Measurements from ENCODE around the gene CYLD.

The CYLD gene

DNA sequence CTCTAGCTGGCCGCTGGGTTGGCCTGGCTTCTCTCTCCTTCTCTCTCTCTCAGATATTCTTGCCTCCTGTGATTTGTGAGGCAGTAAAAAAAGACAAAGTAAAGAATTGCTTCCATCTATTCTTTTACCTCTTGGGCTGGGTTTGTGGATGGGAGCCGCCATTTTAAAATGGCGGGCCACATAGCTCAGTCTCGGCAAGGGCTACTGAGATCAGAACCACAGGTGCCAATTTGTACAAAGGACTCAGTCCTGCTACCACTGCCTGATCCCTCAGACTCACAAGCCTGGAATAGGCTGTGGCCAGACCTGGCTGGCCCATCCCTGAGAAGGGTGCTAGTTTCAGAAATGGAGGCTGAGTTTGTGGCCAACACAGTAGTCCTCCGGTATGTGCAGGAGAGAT lies 24.4 kb upstream of the CYLD start:
- TF ChIP-seq CTCF (IDR thresholded peaks at IDR 0.05; ENCODE audit: low read depth, low read length), result no peak
- H3K36me3 ChIP-seq, result no peaks in the 10 kb centered on the region

DNA sequence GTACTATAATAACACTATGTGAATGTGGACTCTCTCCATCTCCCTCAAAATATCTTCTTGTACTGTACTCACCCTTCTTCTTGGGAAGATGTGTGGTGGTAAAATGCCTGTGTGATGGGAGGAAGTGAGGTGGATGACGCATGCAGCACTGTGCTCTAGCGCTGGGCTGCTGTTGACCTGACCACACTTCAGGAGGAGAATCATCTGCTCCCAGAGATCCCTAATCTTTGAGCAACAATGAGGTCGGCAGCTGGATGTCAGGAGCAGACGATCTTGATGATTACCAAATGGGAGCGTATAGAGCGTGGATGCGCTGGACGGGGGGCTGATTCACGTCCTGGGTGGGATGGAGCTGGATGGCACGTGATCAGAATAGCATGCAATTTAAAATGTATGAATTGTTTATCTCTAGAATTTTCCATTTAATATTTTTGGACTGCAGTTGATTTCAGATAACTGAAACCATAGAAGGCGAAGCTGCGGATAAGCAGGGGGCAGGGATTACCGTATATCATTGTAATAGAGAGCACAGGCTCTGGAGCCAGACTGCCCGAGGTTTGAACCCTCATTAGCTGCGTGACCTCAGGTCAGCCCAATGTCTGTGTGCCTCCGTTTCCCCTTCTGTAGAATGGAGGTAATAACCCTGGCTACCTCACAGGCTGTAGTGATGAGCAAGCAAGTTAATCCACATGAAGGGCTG lies 23.7 kb upstream of the CYLD start:
- Histone ChIP-seq H3K36me3 (no peaks in the 10 kb centered on the region), H3K4me3 (ENCODE audit: low read depth, low read length) (peak overlapping the region; percentile 3), H3K27me3 (no peaks in the 10 kb centered on the region), H3K4me1 (no peaks in the 10 kb centered on the region), H3K9me3 (no peaks in the 10 kb centered on the region)
- TF ChIP-seq CTCF (IDR thresholded peaks at IDR 0.05; ENCODE audit: low read depth, low read length), result no peak
- no peak for DNase-seq

More for the DNA sequence above, 24.4 kb upstream of the CYLD start:
- Histone ChIP-seq H3K4me3 (ENCODE audit: low read depth, low read length) (no peak overlapping the region), H3K9me3 (no peaks in the 10 kb centered on the region), H3K4me1 (no peaks in the 10 kb centered on the region), H3K27me3 (no peaks in the 10 kb centered on the region)
- DNase-seq, result no peak

GRCh38 chr16:50718761-50719400 lies 23.0 kb upstream of the CYLD start:
- Histone ChIP-seq H3K27me3 (no peaks in the 10 kb centered on the region), H3K9me3 (no peaks in the 10 kb centered on the region), H3K4me3 (ENCODE audit: low read depth, low read length) (no peak overlapping the region), H3K4me1 (no peaks in the 10 kb centered on the region), H3K36me3 (no peaks in the 10 kb centered on the region)
- DNase-seq, result no peak
- TF ChIP-seq CTCF (IDR thresholded peaks at IDR 0.05; ENCODE audit: low read depth, low read length), result no peak

DNA sequence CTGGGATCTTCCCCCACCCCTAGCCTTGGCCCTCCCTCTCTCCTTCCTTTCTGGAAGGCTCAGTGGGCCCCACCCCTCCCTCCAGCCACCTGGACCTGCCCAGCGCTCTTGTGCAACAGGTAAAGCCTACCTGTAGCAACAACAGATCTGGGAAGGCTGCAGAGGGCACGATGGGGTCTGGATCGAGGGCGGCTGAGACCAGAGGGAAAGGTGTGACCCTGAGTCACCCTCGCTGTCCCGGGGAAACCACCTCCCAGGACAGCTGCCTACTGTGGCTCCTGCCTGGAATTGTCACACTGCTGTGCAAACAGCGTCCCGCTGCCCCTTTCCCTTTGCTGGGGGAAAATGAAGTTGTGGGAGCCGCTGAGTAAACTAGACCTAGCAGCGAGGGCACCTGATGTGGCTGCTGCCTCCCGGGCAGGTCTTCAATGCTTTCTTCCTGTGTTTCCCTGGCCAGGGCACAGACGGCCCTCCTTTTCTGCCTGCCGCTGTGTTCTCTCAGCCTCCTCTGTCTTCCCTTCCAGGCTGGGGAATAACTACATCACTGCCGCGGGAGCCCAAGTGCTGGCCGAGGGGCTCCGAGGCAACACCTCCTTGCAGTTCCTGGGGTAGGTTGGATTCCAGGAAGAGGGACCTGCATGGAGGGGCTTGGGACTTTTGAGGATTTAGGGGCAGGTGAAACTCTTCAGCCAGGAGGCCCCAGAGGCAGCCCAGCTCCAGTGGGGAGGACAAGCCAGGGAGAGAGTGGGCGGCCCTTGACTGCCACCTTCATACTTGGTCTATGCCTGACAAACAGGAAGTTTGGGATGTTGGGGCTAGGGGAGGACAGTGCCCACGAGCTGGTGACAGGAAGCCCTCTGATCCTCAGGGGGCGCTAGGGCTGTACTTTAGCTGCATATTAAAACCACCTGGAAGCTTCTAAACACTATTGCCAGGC lies 22.2 kb upstream of the CYLD start:
- no peak for DNase-seq
- no peaks in the 10 kb centered on the region for H3K36me3 ChIP-seq
- no peaks in the 10 kb centered on the region for H3K4me1 ChIP-seq
- no peak overlapping the region for H3K4me3 ChIP-seq (ENCODE audit: low read depth, low read length)
- no peaks in the 10 kb centered on the region for H3K9me3 ChIP-seq
- no peaks in the 10 kb centered on the region for H3K27me3 ChIP-seq
- no peak for TF ChIP-seq CTCF (IDR thresholded peaks at IDR 0.05; ENCODE audit: low read depth, low read length)

- no peak for TF ChIP-seq CTCF (IDR thresholded peaks at IDR 0.05; ENCODE audit: low read depth, low read length)
- H3K9me3 ChIP-seq, result no peaks in the 10 kb centered on the region
- H3K4me1 ChIP-seq, result no peaks in the 10 kb centered on the region
- H3K4me3 ChIP-seq (ENCODE audit: low read depth, low read length), result no peak overlapping the region
- no peak for DNase-seq
- H3K36me3 ChIP-seq, result no peaks in the 10 kb centered on the region
- H3K27me3 ChIP-seq, result no peaks in the 10 kb centered on the region
These were observed 20.1 kb upstream of the CYLD start for GRCh38 chr16:50721549-50722404.

All from BE2C (cell line).